Testis (tissue), 3 donors: Measurements from ENCODE around the gene SCFD2. TPM values are rescaled to one million over a fixed set of nuclear protein-coding genes. Genes with fewer than 3 reads are reported as not detected.
A peak's percentile ranks its signal among the peaks of the same experiment; 100 is the strongest.

Source experiments
- DNase-seq: peaks from one replicate; pipeline ENCODE4 v3.0.0-alpha.2; 2019
- H3K27ac ChIP-seq, 2 donors: fragments of 200-600 bp; sonication (generic); one replicate each; pipeline ENCODE4 v1.5.1; 2019
- H3K27me3 ChIP-seq: fragments of 200-600 bp; sonication (generic); one replicate; pipeline ENCODE4 v1.5.1; 2019
- H3K36me3 ChIP-seq: fragments of 200-600 bp; sonication (generic); one replicate; pipeline ENCODE4 v1.5.1; 2017; ENCODE audit warnings: low read depth; ENCODE audit errors: missing control alignments
- H3K4me1 ChIP-seq: fragments of 200-600 bp; sonication (generic); one replicate; pipeline ENCODE4 v1.5.1; 2019
- H3K4me3 ChIP-seq, 2 donors: fragments of 200-600 bp; sonication (generic); one replicate each; pipeline ENCODE4 v1.5.1; 2017 to 2019
- H3K9me3 ChIP-seq: fragments of 200-600 bp; sonication (generic); one replicate; pipeline ENCODE4 v1.5.1; 2017
- POLR2A ChIP-seq: fragments of 450-650 bp; IDR thresholded peaks from one replicate; pipeline ENCODE4 v1.6.1; 2017; ENCODE audit warnings: antibody characterized with exemption, mild to moderate bottlenecking, moderate library complexity
- WGBS, 2 donors: methylation state at CpG; one replicate each; pipeline ENCODE4 v1.1.5; 2018; 5-methylcytosine and 5-hydroxymethylcytosine counted together
- intact Hi-C: fragments of 100-400 bp; cut with DNase I; formaldehyde crosslinking; loops from one replicate; pipeline ENCODE4 v1.15.1; 2023; ENCODE audit warnings: low total_unique reads
- polyA plus RNA-seq: library from polyadenylated mRNA; stranded (reverse); fragments of 350-450 nt; fragmentation: Illumina TruSeq; extraction: RNeasy Lipid Tissue Mini Kit (QIAGEN cat#74804); gene quantifications from one replicate; pipeline ENCODE4 v1.2.3, GENCODE V29; 2014; ENCODE audit warnings: low read depth, low replicate concordance; ENCODE audit not compliant: insufficient read depth
- total RNA-seq, 2 donors: library from RNA; depleted of rRNA; stranded (reverse); fragments of >200 nt; gene quantifications; one replicate each; pipeline ENCODE4 v1.2.3, GENCODE V29; 2016
- TF ChIP-seq, protein P1 (sequence below), 3 experiments: fragments of 450-650 bp in 2 of 3; fragments of 200-600 bp in 1 of 3; sonication (generic) in 1 of 3; IDR thresholded peaks; one replicate each; pipeline ENCODE4 v1.5.1; 2016 to 2019; ENCODE audit warnings: antibody characterized with exemption in 3 of 3, mild to moderate bottlenecking in 2 of 3, moderate library complexity in 1 of 3

SCFD2 gene
- total and polyA plus RNA-seq, 3 donors from 2014 or later, result 6.0 to 24.5 (median 21.3) TPM

DNA sequence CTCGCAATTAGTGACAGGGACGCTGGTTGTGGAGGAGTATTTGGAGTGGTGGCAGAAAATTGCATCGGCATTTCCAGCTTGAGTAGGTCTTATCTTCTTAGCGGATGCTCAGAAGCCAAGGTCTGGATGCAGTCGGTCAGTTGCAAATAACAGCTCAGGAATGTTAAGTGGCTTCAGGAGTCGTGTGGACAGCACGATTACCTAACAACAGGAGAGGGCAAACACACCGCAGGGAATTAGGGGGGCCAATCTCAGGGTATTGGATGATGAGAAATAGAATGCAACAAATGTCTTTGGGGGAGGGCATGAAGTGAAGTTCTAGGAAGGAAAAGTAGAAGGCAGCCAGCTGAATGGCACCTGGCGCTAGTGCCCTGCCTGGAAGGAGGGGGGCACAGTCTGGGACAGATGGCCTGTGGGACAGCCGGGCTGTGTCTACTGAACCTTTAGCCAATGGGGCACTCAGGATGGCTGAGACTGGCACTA, 492.0 kb downstream of the SCFD2 start:
- no peaks in the 10 kb centered on the region for H3K9me3 ChIP-seq
- intact Hi-C loops, result no loop called here
- TF ChIP-seq, protein P1, sequence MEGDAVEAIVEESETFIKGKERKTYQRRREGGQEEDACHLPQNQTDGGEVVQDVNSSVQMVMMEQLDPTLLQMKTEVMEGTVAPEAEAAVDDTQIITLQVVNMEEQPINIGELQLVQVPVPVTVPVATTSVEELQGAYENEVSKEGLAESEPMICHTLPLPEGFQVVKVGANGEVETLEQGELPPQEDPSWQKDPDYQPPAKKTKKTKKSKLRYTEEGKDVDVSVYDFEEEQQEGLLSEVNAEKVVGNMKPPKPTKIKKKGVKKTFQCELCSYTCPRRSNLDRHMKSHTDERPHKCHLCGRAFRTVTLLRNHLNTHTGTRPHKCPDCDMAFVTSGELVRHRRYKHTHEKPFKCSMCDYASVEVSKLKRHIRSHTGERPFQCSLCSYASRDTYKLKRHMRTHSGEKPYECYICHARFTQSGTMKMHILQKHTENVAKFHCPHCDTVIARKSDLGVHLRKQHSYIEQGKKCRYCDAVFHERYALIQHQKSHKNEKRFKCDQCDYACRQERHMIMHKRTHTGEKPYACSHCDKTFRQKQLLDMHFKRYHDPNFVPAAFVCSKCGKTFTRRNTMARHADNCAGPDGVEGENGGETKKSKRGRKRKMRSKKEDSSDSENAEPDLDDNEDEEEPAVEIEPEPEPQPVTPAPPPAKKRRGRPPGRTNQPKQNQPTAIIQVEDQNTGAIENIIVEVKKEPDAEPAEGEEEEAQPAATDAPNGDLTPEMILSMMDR (IDR thresholded peaks at IDR 0.05), result no peak
- TF ChIP-seq POLR2A, result no peak
- H3K27me3 ChIP-seq, result no peaks in the 10 kb centered on the region
- no peaks in the 10 kb centered on the region for H3K36me3 ChIP-seq
- no peak overlapping the region for H3K27ac ChIP-seq
- H3K4me3 ChIP-seq, result no peak overlapping the region
- DNase-seq, result no peak
- WGBS, 2 donors, result 57 to 83% methylated on average over 10 of the region's 10 CpGs
- peaks cover 6% of the 10 kb centered on the region for H3K4me1 ChIP-seq

GRCh38 chr4:52873191-52873590, 492.7 kb downstream of the SCFD2 start:
- Histone ChIP-seq H3K27me3 (no peaks in the 10 kb centered on the region), H3K27ac (no peak overlapping the region), H3K4me3 (no peak overlapping the region), H3K36me3 (no peaks in the 10 kb centered on the region), H3K9me3 (no peaks in the 10 kb centered on the region), H3K4me1 (peaks cover 11% of the 10 kb centered on the region)
- intact Hi-C loops, result no loop called here
- WGBS, 2 donors, result 63 to 79% methylated on average over 1 of the region's 1 CpG
- DNase-seq, result peak; percentile 66
- TF ChIP-seq POLR2A, result no peak
- TF ChIP-seq, protein P1 (IDR thresholded peaks at IDR 0.05), result no peak

- 53 to 77% methylated on average over 4 of the region's 4 CpGs for WGBS, 2 donors
- peak; percentile 40 for DNase-seq
- no peaks in the 10 kb centered on the region for H3K9me3 ChIP-seq
- no peak overlapping the region for H3K27ac ChIP-seq
- no peaks in the 10 kb centered on the region for H3K27me3 ChIP-seq
- no peak overlapping the region for H3K4me3 ChIP-seq
- H3K36me3 ChIP-seq, result no peaks in the 10 kb centered on the region
- H3K4me1 ChIP-seq, result peaks cover 17% of the 10 kb centered on the region
- intact Hi-C loops, result no loop called here
- TF ChIP-seq, protein P1 (IDR thresholded peaks at IDR 0.05), result no peak
- TF ChIP-seq POLR2A, result no peak
These were observed 495.6 kb downstream of the SCFD2 start for GRCh38 chr4:52870225-52870624.

DNA sequence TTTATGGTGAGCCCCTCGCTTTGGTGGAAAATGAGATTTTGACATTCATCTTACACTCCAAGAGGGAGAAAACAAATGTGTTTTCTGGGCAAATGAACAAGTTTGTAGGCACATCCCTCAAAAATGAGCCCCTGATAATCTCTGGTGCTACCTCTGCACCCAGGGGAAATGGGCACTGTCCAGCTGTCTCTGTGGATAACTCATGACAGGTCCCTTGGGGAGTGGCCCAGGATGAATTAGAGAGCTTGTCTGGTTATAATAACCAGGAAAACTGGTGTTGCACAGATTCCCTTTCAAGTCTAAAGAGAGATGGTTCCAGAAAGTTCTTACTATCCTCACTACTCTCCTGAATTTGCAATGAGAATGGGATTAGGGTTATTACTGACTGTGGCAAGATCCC, 496.2 kb downstream of the SCFD2 start:
- Histone ChIP-seq H3K36me3 (no peaks in the 10 kb centered on the region), H3K27ac (no peak overlapping the region), H3K9me3 (no peaks in the 10 kb centered on the region), H3K27me3 (no peaks in the 10 kb centered on the region), H3K4me1 (peaks cover 23% of the 10 kb centered on the region), H3K4me3 (no peak overlapping the region)
- WGBS, 2 donors, result 94 to 100% methylated on average over 1 of the region's 1 CpG
- intact Hi-C loops, result loop anchor here (10.0 kb wide), 1 partner anchor 155 kb away; no protein-coding TSS in a partner anchor
- no peak for DNase-seq
- TF ChIP-seq, protein P1 (IDR thresholded peaks at IDR 0.05), result no peak
- TF ChIP-seq POLR2A, result no peak

GRCh38 chr4:52869196-52869595, 496.7 kb downstream of the SCFD2 start:
- no peak for DNase-seq

More at GRCh38 chr4:52869196-52869595, 496.7 kb downstream of the SCFD2 start:
- no peaks in the 10 kb centered on the region for H3K27me3 ChIP-seq
- no peak overlapping the region for H3K27ac ChIP-seq
- H3K4me3 ChIP-seq, result no peak overlapping the region
- H3K4me1 ChIP-seq, result peaks cover 23% of the 10 kb centered on the region
- no peak for TF ChIP-seq POLR2A
- TF ChIP-seq, protein P1 (IDR thresholded peaks at IDR 0.05), result no peak
- intact Hi-C loops, result loop anchor here (10.0 kb wide), 1 partner anchor 154 kb away; no protein-coding TSS in a partner anchor
- 58 to 64% methylated on average over 11 to 12 of the region's 12 CpGs for WGBS, 2 donors
- H3K36me3 ChIP-seq, result no peaks in the 10 kb centered on the region
- H3K9me3 ChIP-seq, result no peaks in the 10 kb centered on the region
